ENCODE data around the gene KBTBD12.

GRCh38 chr3:128012050-128012449 is 97.0 kb downstream of the KBTBD12 start:
- no peak for TF ChIP-seq CTCF (IDR thresholded peaks at IDR 0.05)
- no peak for TF ChIP-seq EP300 (IDR thresholded peaks at IDR 0.05)
- TF ChIP-seq REST (IDR thresholded peaks at IDR 0.05), result no peak
- TF ChIP-seq PHF8 (IDR thresholded peaks at IDR 0.05; ENCODE audit: borderline replicate concordance, low read depth), result no peak
- no peak for TF ChIP-seq POLR2A (IDR thresholded peaks at IDR 0.05; ENCODE audit: low read length)

Measured in A549 (cell line).